ENCODE measurements around the gene KCNH5.

The KCNH5 gene

GRCh38 chr14:62663456-62663821, 381.8 kb downstream of the KCNH5 start:
- DNase-seq, result no peak

- DNase-seq, result no peak
These were observed 382.3 kb downstream of the KCNH5 start for GRCh38 chr14:62662811-62663455.

- no peak for DNase-seq
These were observed 383.4 kb downstream of the KCNH5 start for GRCh38 chr14:62661818-62662217.

- no peak for DNase-seq
These were observed 386.6 kb downstream of the KCNH5 start for GRCh38 chr14:62658631-62659030.

GRCh38 chr14:62657376-62657775, 387.9 kb downstream of the KCNH5 start:
- DNase-seq, result no peak

- no peak for DNase-seq
These were observed 390.1 kb downstream of the KCNH5 start for GRCh38 chr14:62655166-62655565.

GRCh38 chr14:62654641-62655040, 390.6 kb downstream of the KCNH5 start:
- DNase-seq, result no peak
